SK-N-SH (cell line): ENCODE measurements around the gene HCN4.

ENCODE experiments used
- NRF1 ChIP-seq: IDR thresholded peaks from 2 replicates; pipeline ENCODE4 v1.6.1; 2012; ENCODE audit warnings: low read depth, mild to moderate bottlenecking, low read length
- POLR2AphosphoS5 ChIP-seq: IDR thresholded peaks from 2 replicates; pipeline ENCODE4 v1.6.1; 2012; ENCODE audit warnings: low read depth, low read length
- YY1 ChIP-seq: IDR thresholded peaks from 2 replicates; pipeline ENCODE4 v1.4.0; 2012; ENCODE audit warnings: low read depth, mild to moderate bottlenecking
- TF ChIP-seq, protein P1 (sequence below): fragments of 200-600 bp; sonication (generic); IDR thresholded peaks from 2 replicates; pipeline ENCODE4 v1.6.1; 2017; ENCODE audit warnings: antibody characterized with exemption, mild to moderate bottlenecking, moderate library complexity
- TF ChIP-seq, protein P2 (sequence below): IDR thresholded peaks from 2 replicates; pipeline ENCODE4 v1.4.0; 2012; ENCODE audit warnings: low read depth

DNA sequence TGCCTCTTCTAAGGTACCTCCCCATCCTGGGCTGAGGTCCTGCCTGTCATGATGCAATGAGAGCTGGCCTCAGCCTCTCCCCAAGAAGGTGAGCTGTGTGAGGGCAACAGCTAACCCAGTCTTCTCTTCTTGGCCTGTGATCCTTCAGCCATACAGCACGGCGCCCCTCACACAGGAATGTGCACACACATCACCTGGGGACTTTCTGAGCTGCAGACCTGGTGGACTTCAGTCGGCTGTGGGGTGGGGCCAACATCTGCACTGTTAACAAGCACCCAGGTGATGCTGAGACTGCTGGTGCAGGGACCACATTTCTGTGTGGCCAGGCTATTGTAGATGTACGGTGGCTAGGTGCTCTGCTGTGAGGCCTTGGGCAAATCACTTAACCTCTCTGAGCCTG is 14.5 kb downstream of the HCN4 start:
- TF ChIP-seq, protein P1, sequence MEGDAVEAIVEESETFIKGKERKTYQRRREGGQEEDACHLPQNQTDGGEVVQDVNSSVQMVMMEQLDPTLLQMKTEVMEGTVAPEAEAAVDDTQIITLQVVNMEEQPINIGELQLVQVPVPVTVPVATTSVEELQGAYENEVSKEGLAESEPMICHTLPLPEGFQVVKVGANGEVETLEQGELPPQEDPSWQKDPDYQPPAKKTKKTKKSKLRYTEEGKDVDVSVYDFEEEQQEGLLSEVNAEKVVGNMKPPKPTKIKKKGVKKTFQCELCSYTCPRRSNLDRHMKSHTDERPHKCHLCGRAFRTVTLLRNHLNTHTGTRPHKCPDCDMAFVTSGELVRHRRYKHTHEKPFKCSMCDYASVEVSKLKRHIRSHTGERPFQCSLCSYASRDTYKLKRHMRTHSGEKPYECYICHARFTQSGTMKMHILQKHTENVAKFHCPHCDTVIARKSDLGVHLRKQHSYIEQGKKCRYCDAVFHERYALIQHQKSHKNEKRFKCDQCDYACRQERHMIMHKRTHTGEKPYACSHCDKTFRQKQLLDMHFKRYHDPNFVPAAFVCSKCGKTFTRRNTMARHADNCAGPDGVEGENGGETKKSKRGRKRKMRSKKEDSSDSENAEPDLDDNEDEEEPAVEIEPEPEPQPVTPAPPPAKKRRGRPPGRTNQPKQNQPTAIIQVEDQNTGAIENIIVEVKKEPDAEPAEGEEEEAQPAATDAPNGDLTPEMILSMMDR = no peak
- no peak for TF ChIP-seq NRF1
- TF ChIP-seq POLR2AphosphoS5 = no peak
- TF ChIP-seq YY1 = no peak
- TF ChIP-seq, protein P2, sequence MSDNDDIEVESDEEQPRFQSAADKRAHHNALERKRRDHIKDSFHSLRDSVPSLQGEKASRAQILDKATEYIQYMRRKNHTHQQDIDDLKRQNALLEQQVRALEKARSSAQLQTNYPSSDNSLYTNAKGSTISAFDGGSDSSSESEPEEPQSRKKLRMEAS = no peak
